Ovary (tissue), 3 donors: ENCODE measurements around the gene MRRF.

Experiments
- CTCF ChIP-seq, 3 donors: fragments of 450-650 bp in 2 of 3; fragments of 200-600 bp in 1 of 3; IDR thresholded peaks; one replicate each; pipeline versions ENCODE4 v1.5.1 to v1.8.0; 2016 to 2022; ENCODE audit warnings: antibody characterized with exemption in 3 of 3, mild to moderate bottlenecking in 1 of 3
- EP300 ChIP-seq: sonication (generic); formaldehyde crosslinking; IDR thresholded peaks from one replicate; pipeline ENCODE4 v1.6.1; 2017; ENCODE audit warnings: antibody characterized with exemption
- donor health status: DM: no; HTN: no; CAD: no.

- no peak for TF ChIP-seq EP300
- no peak for TF ChIP-seq CTCF (IDR thresholded peaks at IDR 0.05)
Measured at GRCh38 chr9:122268041-122268814, 3.5 kb downstream of the MRRF start.
